ENCODE measurements around the gene SLC25A26. TPM values are rescaled to one million over a fixed set of nuclear protein-coding genes. Genes with fewer than 3 reads are reported as not detected.
"Not testable (repeated sequence)": the region's sequence is repeated elsewhere in the genome, so short reads cannot be mapped to it uniquely, and the experiment has no call there.

Gene SLC25A26
- total RNA-seq, 2 donors from 2014 or later = 27.1 to 32.6 TPM

DNA sequence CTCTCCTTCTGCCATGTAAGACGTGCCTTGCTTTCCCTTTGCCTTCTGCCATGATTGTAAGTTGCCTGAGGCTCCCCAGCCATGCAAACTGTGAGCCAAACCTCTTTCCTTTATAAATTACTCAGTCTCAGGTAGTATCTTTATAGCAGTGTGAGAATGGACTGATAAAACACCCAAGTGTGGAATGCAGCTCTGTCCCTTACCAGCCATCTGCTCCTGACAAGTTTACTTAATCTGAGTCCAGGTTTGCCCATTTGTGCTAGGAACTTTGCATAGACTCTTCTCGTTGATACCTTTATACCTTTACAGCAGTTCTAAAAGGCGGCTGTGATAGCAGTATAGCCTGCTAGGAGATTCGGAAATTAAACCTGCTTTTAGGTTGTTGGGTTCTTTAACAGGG lies 48.1 kb downstream of the SLC25A26 start:
- Mint-ChIP-seq H3K9me3 (no peaks in the 10 kb centered on the region), H3K27ac (no peak overlapping the region), H3K4me3 (no peak overlapping the region), H3K36me3 (ENCODE audit: low read depth) (peaks cover 48% of the 10 kb centered on the region), H3K27me3 (no peaks in the 10 kb centered on the region), H3K4me1 (no peaks in the 10 kb centered on the region)
- ATAC-seq (replicated peaks) = no peak

DNA sequence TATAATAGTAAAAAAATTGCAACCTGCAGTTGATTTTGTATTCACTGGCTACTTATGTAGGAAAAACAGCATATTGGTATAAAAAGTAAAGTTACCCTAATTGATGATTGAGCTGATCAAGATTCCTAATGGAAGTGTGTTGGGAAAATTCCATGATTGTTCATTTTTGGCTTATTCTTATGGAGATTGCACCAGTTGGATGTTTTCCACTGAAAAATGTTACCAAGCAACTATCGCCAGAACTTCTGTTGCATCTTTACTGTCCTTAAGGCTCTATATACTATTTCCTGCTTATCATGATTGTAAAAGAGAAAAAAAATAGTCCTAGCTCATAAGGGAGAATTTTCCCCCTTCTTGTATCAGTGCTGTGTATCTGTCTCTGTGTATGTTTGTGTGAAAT lies 48.6 kb downstream of the SLC25A26 start:
- ATAC-seq (replicated peaks) = no peak
- no peaks in the 10 kb centered on the region for H3K9me3 Mint-ChIP-seq
- no peak overlapping the region for H3K4me3 Mint-ChIP-seq
- H3K36me3 Mint-ChIP-seq (ENCODE audit: low read depth) = peaks cover 42% of the 10 kb centered on the region
- H3K27me3 Mint-ChIP-seq = no peaks in the 10 kb centered on the region
- no peaks in the 10 kb centered on the region for H3K4me1 Mint-ChIP-seq
- H3K27ac Mint-ChIP-seq = no peak overlapping the region

GRCh38 chr3:66270288-66270687 lies 49.5 kb downstream of the SLC25A26 start:
- no peaks in the 10 kb centered on the region for H3K27me3 Mint-ChIP-seq
- H3K4me3 Mint-ChIP-seq = no peak overlapping the region
- H3K9me3 Mint-ChIP-seq = no peaks in the 10 kb centered on the region
- H3K27ac Mint-ChIP-seq = no peak overlapping the region
- H3K4me1 Mint-ChIP-seq = no peaks in the 10 kb centered on the region
- peaks cover 38% of the 10 kb centered on the region for H3K36me3 Mint-ChIP-seq (ENCODE audit: low read depth)
- no peak for ATAC-seq (replicated peaks)

- no peak overlapping the region for H3K4me3 Mint-ChIP-seq
- no peaks in the 10 kb centered on the region for H3K9me3 Mint-ChIP-seq
- no peak for ATAC-seq (replicated peaks)
- no peaks in the 10 kb centered on the region for H3K4me1 Mint-ChIP-seq
- H3K27ac Mint-ChIP-seq = no peak overlapping the region
- peaks cover 34% of the 10 kb centered on the region for H3K36me3 Mint-ChIP-seq (ENCODE audit: low read depth)
- no peaks in the 10 kb centered on the region for H3K27me3 Mint-ChIP-seq
These were observed 49.9 kb downstream of the SLC25A26 start for GRCh38 chr3:66270701-66271100.

DNA sequence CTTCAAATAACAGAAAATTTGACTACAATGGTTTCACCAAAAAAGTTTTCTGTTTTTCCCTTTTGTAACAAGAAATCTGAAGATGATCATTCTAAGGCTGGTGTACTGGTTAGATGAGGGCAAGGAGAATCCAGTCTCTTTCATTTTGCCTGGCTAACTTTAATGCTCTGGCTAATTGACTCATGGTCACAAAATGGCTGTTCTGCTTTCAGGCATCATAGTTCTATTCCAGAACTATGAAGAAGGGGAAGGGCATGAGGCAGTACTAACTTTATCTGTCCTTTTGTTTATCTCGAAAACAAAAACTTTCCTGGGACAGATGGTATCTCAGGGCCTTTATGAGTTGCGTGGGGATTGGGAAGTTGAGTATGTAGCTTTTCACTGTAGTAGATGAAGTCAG lies 50.4 kb downstream of the SLC25A26 start:
- H3K4me1 Mint-ChIP-seq = no peaks in the 10 kb centered on the region
- H3K36me3 Mint-ChIP-seq (ENCODE audit: low read depth) = peaks cover 29% of the 10 kb centered on the region
- H3K4me3 Mint-ChIP-seq = no peak overlapping the region
- no peaks in the 10 kb centered on the region for H3K27me3 Mint-ChIP-seq
- H3K9me3 Mint-ChIP-seq = no peaks in the 10 kb centered on the region
- no peak overlapping the region for H3K27ac Mint-ChIP-seq
- ATAC-seq (replicated peaks) = no peak

- no peak for ATAC-seq (replicated peaks)
- Mint-ChIP-seq H3K27ac (no peak overlapping the region), H3K4me3 (no peak overlapping the region), H3K4me1 (no peaks in the 10 kb centered on the region), H3K9me3 (no peaks in the 10 kb centered on the region), H3K36me3 (ENCODE audit: low read depth) (peaks cover 26% of the 10 kb centered on the region), H3K27me3 (no peaks in the 10 kb centered on the region)
These were observed 51.2 kb downstream of the SLC25A26 start for GRCh38 chr3:66272016-66272415.

GRCh38 chr3:66274837-66275236 lies 54.0 kb downstream of the SLC25A26 start:
- H3K4me1 Mint-ChIP-seq; H3K27ac Mint-ChIP-seq; H3K9me3 Mint-ChIP-seq; ATAC-seq (replicated peaks); H3K27me3 Mint-ChIP-seq; H3K4me3 Mint-ChIP-seq: not testable (repeated sequence)
- peaks cover 17% of the 10 kb centered on the region for H3K36me3 Mint-ChIP-seq (ENCODE audit: low read depth)

DNA sequence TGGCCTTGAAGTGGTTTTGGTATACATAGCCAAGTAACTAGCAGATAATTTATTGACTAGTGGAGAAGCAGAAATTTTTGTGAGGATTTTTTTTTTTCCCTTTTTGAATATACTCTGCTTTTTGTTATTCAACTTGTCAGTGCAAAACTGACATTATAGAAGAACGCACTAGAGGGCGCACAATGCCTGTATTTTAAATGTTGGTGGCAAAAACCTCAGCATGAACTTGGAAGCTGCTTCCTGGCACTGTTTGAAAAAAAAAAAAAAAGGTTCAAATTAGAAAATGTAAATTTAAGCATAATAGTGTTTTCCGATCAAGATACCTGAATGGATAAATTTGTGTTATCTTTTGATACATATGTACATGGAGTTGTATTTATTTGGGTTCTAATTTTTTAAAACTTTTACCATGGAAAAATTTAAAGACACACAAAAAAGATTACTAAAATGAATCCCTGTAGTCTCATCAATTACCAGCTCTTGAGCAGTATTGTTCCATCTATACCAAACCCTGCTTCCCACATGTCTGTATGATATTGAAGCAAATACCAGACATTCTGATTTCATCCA lies 56.0 kb downstream of the SLC25A26 start:
- ATAC-seq (replicated peaks) = no peak
- no peaks in the 10 kb centered on the region for H3K9me3 Mint-ChIP-seq
- no peak overlapping the region for H3K4me3 Mint-ChIP-seq
- H3K27ac Mint-ChIP-seq = peak overlapping the region; percentile 37
- H3K27me3 Mint-ChIP-seq = no peaks in the 10 kb centered on the region
- H3K36me3 Mint-ChIP-seq (ENCODE audit: low read depth) = peaks cover 23% of the 10 kb centered on the region
- H3K4me1 Mint-ChIP-seq = peaks cover 13% of the 10 kb centered on the region

DNA sequence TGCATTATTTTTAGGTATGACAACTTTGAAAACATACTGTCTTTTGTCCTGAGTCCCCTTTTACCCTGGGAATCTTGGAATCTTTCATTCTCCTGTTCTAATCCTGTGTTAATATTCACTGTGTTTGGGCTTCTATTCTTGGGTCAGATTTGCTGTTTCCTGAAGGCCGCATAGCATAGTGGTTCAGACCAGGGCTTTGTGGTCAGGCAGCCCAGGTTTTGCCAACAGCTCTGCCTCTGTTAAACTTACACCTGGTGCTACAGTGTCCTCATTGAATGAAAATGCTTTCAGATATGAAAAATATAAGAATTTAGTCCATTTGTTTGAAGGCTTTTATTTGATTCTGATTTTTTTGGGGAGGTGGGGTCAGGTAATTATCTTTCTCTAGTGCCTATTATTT lies 58.4 kb downstream of the SLC25A26 start:
- peaks cover 10% of the 10 kb centered on the region for H3K36me3 Mint-ChIP-seq (ENCODE audit: low read depth)
- H3K4me3 Mint-ChIP-seq = no peak overlapping the region
- H3K4me1 Mint-ChIP-seq = peaks cover 13% of the 10 kb centered on the region
- H3K27me3 Mint-ChIP-seq = no peaks in the 10 kb centered on the region
- ATAC-seq (replicated peaks) = no peak
- H3K9me3 Mint-ChIP-seq = no peaks in the 10 kb centered on the region
- H3K27ac Mint-ChIP-seq = no peak overlapping the region

DNA sequence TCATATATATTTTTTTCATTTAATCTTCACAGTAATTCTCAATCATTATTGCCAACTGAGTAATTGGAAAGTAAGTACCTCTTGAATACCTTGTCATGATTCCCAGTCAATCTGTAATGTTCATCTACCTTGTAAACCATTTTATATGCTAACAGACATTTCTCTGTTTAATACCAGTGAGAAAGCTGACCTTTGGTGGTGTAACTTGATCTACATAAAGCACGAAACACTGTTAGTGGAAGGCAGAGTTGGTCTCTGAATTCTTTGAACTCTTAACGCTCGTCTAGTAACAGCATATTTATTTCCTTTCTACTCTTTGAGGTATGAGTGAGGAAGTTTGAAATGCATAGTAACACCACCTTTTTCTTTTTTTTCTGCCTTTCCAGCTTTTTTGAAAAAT lies 59.5 kb downstream of the SLC25A26 start:
- no peaks in the 10 kb centered on the region for H3K27me3 Mint-ChIP-seq
- ATAC-seq (replicated peaks) = no peak
- peaks cover 13% of the 10 kb centered on the region for H3K4me1 Mint-ChIP-seq
- no peaks in the 10 kb centered on the region for H3K9me3 Mint-ChIP-seq
- H3K36me3 Mint-ChIP-seq (ENCODE audit: low read depth) = peaks cover 10% of the 10 kb centered on the region
- H3K4me3 Mint-ChIP-seq = peak overlapping the region; percentile 9
- H3K27ac Mint-ChIP-seq = peak overlapping the region; percentile 73

DNA sequence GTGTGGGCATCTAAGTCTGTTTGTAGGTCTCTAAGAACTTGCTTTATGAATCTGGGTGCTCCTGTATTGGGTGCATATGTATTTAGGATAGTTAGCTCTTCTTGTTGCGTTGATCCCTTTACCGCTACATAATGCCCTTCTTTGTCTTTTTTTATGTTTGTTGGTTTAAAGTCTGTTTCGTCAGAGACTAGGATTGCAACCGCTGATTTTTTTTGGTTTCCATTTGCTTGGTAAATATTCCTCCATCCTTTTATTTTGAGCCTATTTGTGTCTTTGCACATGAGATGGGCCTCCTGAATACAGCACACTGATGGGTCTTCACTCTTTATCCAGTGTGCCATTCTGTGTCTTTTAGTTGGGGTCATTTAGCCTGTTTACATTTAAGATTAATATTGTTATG lies 71.1 kb downstream of the SLC25A26 start:
- not testable (repeated sequence) for ATAC-seq (replicated peaks); H3K27ac Mint-ChIP-seq; H3K27me3 Mint-ChIP-seq; H3K36me3 Mint-ChIP-seq (ENCODE audit: low read depth); H3K4me3 Mint-ChIP-seq; H3K9me3 Mint-ChIP-seq
- peaks cover 17% of the 10 kb centered on the region for H3K4me1 Mint-ChIP-seq

DNA sequence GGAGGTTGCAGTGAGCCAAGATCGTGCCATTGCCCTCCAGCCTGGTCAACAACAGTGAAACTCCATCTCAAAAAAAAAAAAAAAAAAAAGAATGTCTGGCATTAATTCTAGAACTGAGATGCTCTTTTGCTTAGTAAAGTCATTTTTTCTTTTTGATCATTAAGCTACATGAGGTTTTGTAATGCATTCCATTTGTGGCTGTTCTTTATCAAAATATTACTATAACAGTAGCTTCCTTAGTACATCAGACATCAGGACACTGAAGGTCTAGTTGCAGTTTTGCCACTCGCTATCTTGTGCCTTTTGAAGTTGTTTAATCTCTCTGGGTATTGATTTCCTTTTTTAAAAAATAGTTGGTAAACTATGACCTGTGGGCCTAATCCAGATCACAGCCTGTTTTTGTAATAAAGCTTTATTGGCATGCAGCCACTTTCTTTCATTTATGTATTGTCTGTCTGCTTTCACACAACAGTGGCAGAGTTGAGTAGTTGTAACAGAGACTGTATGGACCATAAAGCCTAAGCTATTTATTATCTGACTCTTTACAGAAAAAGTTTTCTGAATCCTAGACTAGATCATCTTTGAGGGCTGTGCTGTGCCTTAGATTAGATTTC lies 76.6 kb downstream of the SLC25A26 start:
- Mint-ChIP-seq H3K36me3 (ENCODE audit: low read depth) (peaks cover 5% of the 10 kb centered on the region), H3K4me1 (peaks cover 36% of the 10 kb centered on the region), H3K4me3 (peak overlapping the region; percentile 63), H3K27ac (peak overlapping the region; percentile 90), H3K27me3 (no peaks in the 10 kb centered on the region), H3K9me3 (no peaks in the 10 kb centered on the region)
- ATAC-seq (replicated peaks) = no peak

DNA sequence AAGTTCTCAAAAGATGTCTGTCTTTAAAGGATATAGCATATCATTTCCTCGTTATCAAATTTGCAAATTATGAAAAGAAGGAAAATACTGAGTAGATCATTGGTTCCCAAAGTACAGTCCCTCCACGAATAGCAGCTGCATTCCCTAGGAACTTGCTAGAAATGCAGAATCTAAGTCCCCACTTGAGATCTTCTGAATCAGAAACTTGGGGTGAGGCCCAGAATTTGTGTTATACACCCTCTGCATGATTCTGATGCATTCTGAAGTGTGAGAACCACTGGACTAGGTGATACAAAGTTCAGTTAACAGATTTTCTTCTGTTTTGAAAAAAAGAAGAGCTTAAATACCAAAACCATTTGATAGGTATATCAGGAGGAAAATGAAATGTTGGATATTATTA lies 77.1 kb downstream of the SLC25A26 start:
- Mint-ChIP-seq H3K27ac (peak overlapping the region; percentile 90), H3K27me3 (no peaks in the 10 kb centered on the region), H3K9me3 (no peaks in the 10 kb centered on the region), H3K4me1 (peaks cover 36% of the 10 kb centered on the region), H3K36me3 (ENCODE audit: low read depth) (peaks cover 9% of the 10 kb centered on the region), H3K4me3 (peak overlapping the region; percentile 63)
- peak; percentile 22 for ATAC-seq (replicated peaks)

GRCh38 chr3:66298591-66298990 lies 77.8 kb downstream of the SLC25A26 start:
- H3K36me3 Mint-ChIP-seq (ENCODE audit: low read depth) = peaks cover 14% of the 10 kb centered on the region
- peak overlapping the region; percentile 63 for H3K4me3 Mint-ChIP-seq
- H3K27me3 Mint-ChIP-seq = no peaks in the 10 kb centered on the region
- no peak for ATAC-seq (replicated peaks)
- no peaks in the 10 kb centered on the region for H3K9me3 Mint-ChIP-seq
- H3K27ac Mint-ChIP-seq = peak overlapping the region; percentile 90
- H3K4me1 Mint-ChIP-seq = peaks cover 39% of the 10 kb centered on the region

- not testable (repeated sequence) for H3K9me3 Mint-ChIP-seq; H3K27me3 Mint-ChIP-seq; ATAC-seq (replicated peaks)
- Mint-ChIP-seq H3K27ac (peak overlapping the region; percentile 90), H3K36me3 (ENCODE audit: low read depth) (peaks cover 15% of the 10 kb centered on the region), H3K4me1 (peaks cover 42% of the 10 kb centered on the region), H3K4me3 (peak overlapping the region; percentile 63)
These were observed 78.3 kb downstream of the SLC25A26 start for GRCh38 chr3:66299085-66299484.

All from activated T-helper 17 cell treated with anti-CD3 and anti-CD28 coated beads, Interleukin-2, amount 50 U/mL, for 72 hours (primary cell).